HEK293 (cell line): ENCODE results near the gene CACNA2D3.

ENCODE experiments used
- ZNF785 ChIP-seq: fragments of 450-650 bp; formaldehyde crosslinking; IDR thresholded peaks from 2 replicates; pipeline ENCODE4 v1.5.1; 2016; ENCODE audit warnings: missing biosample characterization, missing genetic modification characterization
- TF ChIP-seq, protein P1 (sequence below): fragments of 450-650 bp; formaldehyde crosslinking; IDR thresholded peaks from 2 replicates; pipeline ENCODE4 v1.5.1; 2016; ENCODE audit warnings: missing biosample characterization, missing genetic modification characterization

DNA sequence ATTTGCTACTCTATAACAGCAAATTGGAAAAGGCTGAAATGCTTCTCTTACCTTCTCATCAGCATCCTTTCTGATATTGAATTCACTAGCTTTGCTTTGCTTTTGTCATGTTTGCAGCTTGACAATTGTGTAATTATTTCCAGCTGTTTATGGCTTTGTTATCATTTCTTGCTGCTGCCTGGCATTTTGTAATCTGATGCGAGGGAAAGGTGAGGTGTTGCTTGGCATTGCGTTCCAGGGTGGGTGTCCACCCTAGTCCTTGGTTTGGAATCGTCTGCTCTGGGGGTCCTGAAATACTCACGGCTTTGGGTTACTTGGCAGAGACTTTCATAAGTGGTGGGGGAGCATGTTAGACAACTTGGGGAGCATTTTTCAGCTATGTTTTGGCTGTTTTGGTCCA lies 2.9 kb downstream of the CACNA2D3 start:
- no peak for TF ChIP-seq ZNF785 (tag by site-specific recombination)
- TF ChIP-seq, protein P1, sequence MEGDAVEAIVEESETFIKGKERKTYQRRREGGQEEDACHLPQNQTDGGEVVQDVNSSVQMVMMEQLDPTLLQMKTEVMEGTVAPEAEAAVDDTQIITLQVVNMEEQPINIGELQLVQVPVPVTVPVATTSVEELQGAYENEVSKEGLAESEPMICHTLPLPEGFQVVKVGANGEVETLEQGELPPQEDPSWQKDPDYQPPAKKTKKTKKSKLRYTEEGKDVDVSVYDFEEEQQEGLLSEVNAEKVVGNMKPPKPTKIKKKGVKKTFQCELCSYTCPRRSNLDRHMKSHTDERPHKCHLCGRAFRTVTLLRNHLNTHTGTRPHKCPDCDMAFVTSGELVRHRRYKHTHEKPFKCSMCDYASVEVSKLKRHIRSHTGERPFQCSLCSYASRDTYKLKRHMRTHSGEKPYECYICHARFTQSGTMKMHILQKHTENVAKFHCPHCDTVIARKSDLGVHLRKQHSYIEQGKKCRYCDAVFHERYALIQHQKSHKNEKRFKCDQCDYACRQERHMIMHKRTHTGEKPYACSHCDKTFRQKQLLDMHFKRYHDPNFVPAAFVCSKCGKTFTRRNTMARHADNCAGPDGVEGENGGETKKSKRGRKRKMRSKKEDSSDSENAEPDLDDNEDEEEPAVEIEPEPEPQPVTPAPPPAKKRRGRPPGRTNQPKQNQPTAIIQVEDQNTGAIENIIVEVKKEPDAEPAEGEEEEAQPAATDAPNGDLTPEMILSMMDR (tag by site-specific recombination), result no peak
